ENCODE measurements around the gene FKBP5. TPM values are rescaled to one million over a fixed set of nuclear protein-coding genes. Genes with fewer than 3 reads are reported as not detected.

Gene FKBP5
- total and polyA plus RNA-seq, 2 donors (not counting 3 experiments of a cell fraction or from before 2014, with no cell fraction given), result 16.7 to 56.8 TPM

DNA sequence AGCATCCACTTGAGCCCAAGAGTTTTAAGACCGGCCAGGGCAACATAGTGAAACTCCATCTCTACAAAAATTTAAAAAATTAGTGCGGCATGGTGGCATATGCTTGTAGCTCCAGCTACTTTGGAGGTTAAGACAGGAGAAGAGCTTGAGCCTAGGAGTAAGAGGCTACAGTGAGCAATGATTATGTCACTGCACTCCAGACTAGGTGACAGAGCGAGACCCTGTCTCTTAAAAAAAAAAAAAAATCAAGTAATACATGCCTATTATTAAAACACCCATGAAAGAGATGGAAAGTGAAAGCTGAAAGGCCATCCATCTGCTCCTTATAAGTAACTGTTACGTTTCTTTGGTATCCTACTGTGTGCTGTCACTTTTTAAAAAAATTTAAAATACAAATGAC lies 66.4 kb downstream of the FKBP5 start:
- Histone ChIP-seq H3K36me3 (ENCODE audit: control insufficient read depth in 2 of 2, extremely low read depth in 1 of 2, insufficient read depth in 2 of 2, low read length in 2 of 2) (peaks cover 0 to 6% of the 10 kb centered on the region in 2 experiments), H3K27me3 (ENCODE audit: control insufficient read depth in 2 of 2, insufficient read depth in 2 of 2, low read length in 2 of 2) (no peaks in the 10 kb centered on the region), H3K9me3 (replicated peaks; ENCODE audit: control insufficient read depth, insufficient read depth, low read length) (no peaks in the 10 kb centered on the region), H3K4me3 (replicated peaks in 1 of 3; ENCODE audit: insufficient read depth in 1 of 3, low read depth in 1 of 3, low read length in 3 of 3) (no peak overlapping the region), H3K79me2 (ENCODE audit: control insufficient read depth, insufficient read depth, low read length) (no peaks in the 10 kb centered on the region), H4K20me1 (replicated peaks; ENCODE audit: control insufficient read depth, extremely low read depth, insufficient read depth, low read length) (no peaks in the 10 kb centered on the region), H3K9me1 (replicated peaks; ENCODE audit: control insufficient read depth, extremely low read depth, insufficient read depth, low read length) (no peaks in the 10 kb centered on the region), H2AFZ (ENCODE audit: low read depth, low read length) (no peak overlapping the region), H3K9ac (replicated peaks; ENCODE audit: extremely low read depth, insufficient read depth, low read length) (no peak overlapping the region), H3K27ac (ENCODE audit: insufficient read depth, low read depth, low read length) (no peak overlapping the region), H3K4me1 (ENCODE audit: control insufficient read depth, extremely low read depth, insufficient read depth, low read length) (no peaks in the 10 kb centered on the region), H3K4me2 (ENCODE audit: insufficient read depth, low read length) (no peak overlapping the region)
- ChIA-PET POLR2A (no interaction called here), CTCF (interaction anchor here (0.6 to 5.2 kb wide), 5 partner anchors 12 to 114 kb away, joined by 4 to 47 read pairs (median 4); partner anchors contain the start of gene ARMC12)
- dilution Hi-C loops (cut with MboI; ENCODE audit: extremely low pct_ligation_motif_present, low sequenced_read_pairs) (no loop called here), intact Hi-C loops (cut with micrococcal nuclease) (loop anchor here (10.0 kb wide), 1 partner anchor 97 kb away; no protein-coding TSS in a partner anchor)
- no TSS peak for BruUV-seq (replicated peaks)
- TF ChIP-seq POLR2A (IDR thresholded peaks at IDR 0.05; ENCODE audit: low read depth, low read length) (no peak), EZH2 (IDR thresholded peaks at IDR 0.05; ENCODE audit: borderline replicate concordance, low read depth, low read length, severe bottlenecking) (no peak), FOS (IDR thresholded peaks at IDR 0.05; ENCODE audit: borderline replicate concordance, insufficient read depth, low read length) (no peak), GATA2 (IDR thresholded peaks at IDR 0.05; ENCODE audit: insufficient read depth, insufficient read length, low read depth, low read length) (no peak), JUN (IDR thresholded peaks at IDR 0.05; ENCODE audit: borderline replicate concordance, insufficient read depth, insufficient read length, low read depth) (no peak), MYC (IDR thresholded peaks at IDR 0.05; ENCODE audit: low read depth, low read length) (no peak), POLR2AphosphoS5 (IDR thresholded peaks at IDR 0.05; ENCODE audit: insufficient read depth, low read depth, low read length) (no peak)
- TF ChIP-seq, protein P1, sequence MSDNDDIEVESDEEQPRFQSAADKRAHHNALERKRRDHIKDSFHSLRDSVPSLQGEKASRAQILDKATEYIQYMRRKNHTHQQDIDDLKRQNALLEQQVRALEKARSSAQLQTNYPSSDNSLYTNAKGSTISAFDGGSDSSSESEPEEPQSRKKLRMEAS (IDR thresholded peaks at IDR 0.05; ENCODE audit: insufficient read depth, insufficient read length), result no peak
- TF ChIP-seq, protein P2, sequence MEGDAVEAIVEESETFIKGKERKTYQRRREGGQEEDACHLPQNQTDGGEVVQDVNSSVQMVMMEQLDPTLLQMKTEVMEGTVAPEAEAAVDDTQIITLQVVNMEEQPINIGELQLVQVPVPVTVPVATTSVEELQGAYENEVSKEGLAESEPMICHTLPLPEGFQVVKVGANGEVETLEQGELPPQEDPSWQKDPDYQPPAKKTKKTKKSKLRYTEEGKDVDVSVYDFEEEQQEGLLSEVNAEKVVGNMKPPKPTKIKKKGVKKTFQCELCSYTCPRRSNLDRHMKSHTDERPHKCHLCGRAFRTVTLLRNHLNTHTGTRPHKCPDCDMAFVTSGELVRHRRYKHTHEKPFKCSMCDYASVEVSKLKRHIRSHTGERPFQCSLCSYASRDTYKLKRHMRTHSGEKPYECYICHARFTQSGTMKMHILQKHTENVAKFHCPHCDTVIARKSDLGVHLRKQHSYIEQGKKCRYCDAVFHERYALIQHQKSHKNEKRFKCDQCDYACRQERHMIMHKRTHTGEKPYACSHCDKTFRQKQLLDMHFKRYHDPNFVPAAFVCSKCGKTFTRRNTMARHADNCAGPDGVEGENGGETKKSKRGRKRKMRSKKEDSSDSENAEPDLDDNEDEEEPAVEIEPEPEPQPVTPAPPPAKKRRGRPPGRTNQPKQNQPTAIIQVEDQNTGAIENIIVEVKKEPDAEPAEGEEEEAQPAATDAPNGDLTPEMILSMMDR (IDR thresholded peaks at IDR 0.05; ENCODE audit: extremely low read depth in 1 of 2, insufficient read depth in 1 of 2, low read depth in 1 of 2, low read length in 2 of 2), result no peak
- FAIRE-seq (no peak), DNase-seq (ENCODE audit: low read depth, low spot score) (no peak)
